Osteoblast (primary cell): ENCODE data around the gene TSPAN5. TPM values are rescaled to one million over a fixed set of nuclear protein-coding genes. Genes with fewer than 3 reads are reported as not detected.

ENCODE experiments used
- DNase-seq: peaks from one replicate; pipeline ENCODE4 v3.0.0; 2011; ENCODE audit warnings: low spot score, mixed read lengths; ENCODE audit not compliant: insufficient read length; ENCODE audit errors: missing footprints
- H2AFZ ChIP-seq: 2 replicates; pipeline ENCODE4 v1.6.0; 2011; ENCODE audit warnings: mild to moderate bottlenecking, low read length
- H3K27ac ChIP-seq: 2 replicates; pipeline ENCODE4 v1.5.1; 2011; ENCODE audit warnings: mild to moderate bottlenecking, low read depth, low read length, moderate library complexity
- H3K27me3 ChIP-seq: 2 replicates; pipeline ENCODE4 v1.6.0; 2012; ENCODE audit warnings: mild to moderate bottlenecking, control low read depth, inconsistent platforms, low read length, moderate library complexity; ENCODE audit not compliant: insufficient read depth
- H3K36me3 ChIP-seq: 2 replicates; pipeline ENCODE4 v1.5.1; 2011; ENCODE audit warnings: mild to moderate bottlenecking, low read length, control low read depth, moderate library complexity; ENCODE audit not compliant: insufficient read depth
- H3K4me1 ChIP-seq: 2 replicates; pipeline ENCODE4 v1.5.1; 2011; ENCODE audit warnings: mild to moderate bottlenecking, low read length, control low read depth, moderate library complexity; ENCODE audit not compliant: insufficient read depth
- H3K4me2 ChIP-seq: 2 replicates; pipeline ENCODE4 v1.6.0; 2011; ENCODE audit warnings: mild to moderate bottlenecking, low read length; ENCODE audit not compliant: insufficient read depth
- H3K4me3 ChIP-seq: fragments of 200-600 bp; sonication (generic); 3 replicates; pipeline ENCODE4 v1.5.1; 2012; ENCODE audit warnings: mild to moderate bottlenecking, low read length, inconsistent platforms; ENCODE audit not compliant: insufficient read depth
- H3K79me2 ChIP-seq: 2 replicates; pipeline ENCODE4 v1.6.0; 2012; ENCODE audit warnings: mild to moderate bottlenecking, low read length, control low read depth, inconsistent platforms; ENCODE audit not compliant: insufficient read depth
- H3K9me3 ChIP-seq: 2 replicates; pipeline ENCODE4 v1.5.1; 2011; ENCODE audit warnings: low read depth, low read length, control low read depth
- H4K20me1 ChIP-seq: 2 replicates; pipeline ENCODE4 v1.6.0; 2012; ENCODE audit warnings: mild to moderate bottlenecking, low read length, control low read depth; ENCODE audit not compliant: insufficient read depth
- total RNA-seq: library from RNA; depleted of rRNA; stranded (reverse); fragments of >200 nt; gene quantifications from 2 replicates; pipeline ENCODE4 v1.2.3, GENCODE V29; 2012
- TF ChIP-seq, protein P1 (sequence below): IDR thresholded peaks from 2 replicates; pipeline ENCODE4 v1.5.1; 2011; ENCODE audit warnings: mild to moderate bottlenecking, low read depth, low read length, moderate library complexity; ENCODE audit errors: extremely low read depth

The TSPAN5 gene
- total RNA-seq, 1 donor = 36.9 TPM

DNA sequence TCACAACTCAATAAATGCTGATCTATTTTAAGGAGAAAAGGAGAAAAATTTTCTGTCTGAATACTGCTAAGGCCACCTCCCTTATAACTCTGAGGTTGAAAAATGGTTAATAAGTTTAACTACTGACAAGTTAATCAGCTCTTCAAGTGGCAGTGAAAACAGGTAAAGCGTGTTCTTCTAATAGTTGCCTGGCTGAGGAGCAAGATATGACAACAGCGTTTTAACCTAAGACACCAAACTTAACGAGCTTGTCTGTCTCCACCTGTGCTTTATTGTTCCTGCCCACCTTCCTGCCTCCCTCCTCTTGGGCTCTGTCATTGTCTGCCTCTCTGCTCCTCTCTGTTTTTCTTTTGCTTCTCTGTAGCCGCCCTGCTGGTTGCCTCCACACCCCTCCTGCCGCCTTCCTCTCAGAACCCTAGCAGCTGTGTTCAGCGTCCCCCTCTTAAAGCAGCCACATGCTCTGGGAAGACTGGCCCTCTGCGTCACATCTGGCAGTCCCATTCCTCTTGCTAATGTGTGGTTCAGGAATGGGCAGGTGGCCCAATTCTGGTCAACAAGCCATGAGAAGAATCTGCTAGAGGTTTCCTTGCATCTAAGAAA, 4.3 kb upstream of the TSPAN5 start:
- H3K4me2 ChIP-seq = no peak overlapping the region
- no peaks in the 10 kb centered on the region for H3K9me3 ChIP-seq
- H2AFZ ChIP-seq = no peak overlapping the region
- no peaks in the 10 kb centered on the region for H3K27me3 ChIP-seq
- TF ChIP-seq, protein P1, sequence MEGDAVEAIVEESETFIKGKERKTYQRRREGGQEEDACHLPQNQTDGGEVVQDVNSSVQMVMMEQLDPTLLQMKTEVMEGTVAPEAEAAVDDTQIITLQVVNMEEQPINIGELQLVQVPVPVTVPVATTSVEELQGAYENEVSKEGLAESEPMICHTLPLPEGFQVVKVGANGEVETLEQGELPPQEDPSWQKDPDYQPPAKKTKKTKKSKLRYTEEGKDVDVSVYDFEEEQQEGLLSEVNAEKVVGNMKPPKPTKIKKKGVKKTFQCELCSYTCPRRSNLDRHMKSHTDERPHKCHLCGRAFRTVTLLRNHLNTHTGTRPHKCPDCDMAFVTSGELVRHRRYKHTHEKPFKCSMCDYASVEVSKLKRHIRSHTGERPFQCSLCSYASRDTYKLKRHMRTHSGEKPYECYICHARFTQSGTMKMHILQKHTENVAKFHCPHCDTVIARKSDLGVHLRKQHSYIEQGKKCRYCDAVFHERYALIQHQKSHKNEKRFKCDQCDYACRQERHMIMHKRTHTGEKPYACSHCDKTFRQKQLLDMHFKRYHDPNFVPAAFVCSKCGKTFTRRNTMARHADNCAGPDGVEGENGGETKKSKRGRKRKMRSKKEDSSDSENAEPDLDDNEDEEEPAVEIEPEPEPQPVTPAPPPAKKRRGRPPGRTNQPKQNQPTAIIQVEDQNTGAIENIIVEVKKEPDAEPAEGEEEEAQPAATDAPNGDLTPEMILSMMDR = no peak
- no peak overlapping the region for H3K27ac ChIP-seq
- H3K4me3 ChIP-seq = no peak overlapping the region
- H3K4me1 ChIP-seq = peaks cover 15% of the 10 kb centered on the region
- DNase-seq = no peak
- no peaks in the 10 kb centered on the region for H4K20me1 ChIP-seq
- peaks cover 5% of the 10 kb centered on the region for H3K79me2 ChIP-seq
- H3K36me3 ChIP-seq = no peaks in the 10 kb centered on the region

DNA sequence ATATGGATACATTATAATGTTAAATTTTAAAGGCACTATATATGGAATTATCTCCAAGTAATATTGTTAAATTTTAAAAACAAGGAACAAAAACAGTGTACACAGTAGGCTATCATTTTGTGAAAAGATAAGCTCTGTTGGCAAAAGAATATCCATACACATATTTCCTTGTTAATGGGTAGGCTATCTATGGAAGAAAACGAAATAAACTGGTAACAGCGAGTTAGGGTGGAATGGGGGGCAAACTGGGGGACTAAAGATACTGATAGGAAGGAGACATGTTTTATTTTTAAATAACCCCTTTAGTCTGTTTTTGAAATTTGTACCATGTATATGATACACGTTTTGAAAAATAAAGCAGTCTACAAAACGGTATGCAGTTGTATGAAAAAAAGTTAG, 3.6 kb upstream of the TSPAN5 start:
- Histone ChIP-seq H3K36me3 (no peaks in the 10 kb centered on the region), H4K20me1 (no peaks in the 10 kb centered on the region), H3K27me3 (no peaks in the 10 kb centered on the region), H3K4me2 (no peak overlapping the region), H3K79me2 (peaks cover 11% of the 10 kb centered on the region), H3K27ac (no peak overlapping the region), H3K9me3 (no peaks in the 10 kb centered on the region), H2AFZ (no peak overlapping the region), H3K4me3 (no peak overlapping the region), H3K4me1 (peaks cover 15% of the 10 kb centered on the region)
- no peak for DNase-seq
- TF ChIP-seq, protein P1 = no peak

DNA sequence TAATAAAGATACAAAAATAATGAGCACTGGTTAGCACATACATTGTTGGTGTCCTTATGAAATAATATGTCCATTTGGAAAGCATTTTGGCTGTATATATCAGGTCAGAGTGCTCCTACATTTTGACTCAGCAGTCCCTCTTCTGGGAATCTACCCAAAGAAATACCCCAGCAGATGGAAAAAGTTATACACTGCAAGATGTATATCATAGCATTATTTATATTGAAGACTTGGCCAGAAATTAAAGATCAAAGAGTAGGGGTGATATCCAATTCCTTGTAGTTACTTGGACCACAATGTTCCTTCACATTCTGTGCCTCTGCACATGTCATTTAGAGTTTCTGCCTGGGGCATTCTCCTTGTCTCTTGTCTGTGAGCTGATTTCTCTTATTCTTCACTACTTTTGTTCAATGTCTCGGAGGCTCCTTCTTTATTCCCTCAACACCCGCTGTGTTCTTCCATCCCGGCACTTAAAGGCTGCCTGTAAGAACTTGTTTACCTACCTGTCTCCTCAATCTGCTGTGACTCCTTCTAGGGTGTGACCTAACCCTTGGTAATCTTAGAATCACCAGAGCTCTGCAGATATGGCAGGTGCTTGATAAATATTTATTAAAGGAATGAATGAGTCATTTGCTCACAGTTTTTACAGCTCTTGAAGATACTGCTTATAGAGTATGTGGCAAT, 3.1 kb upstream of the TSPAN5 start:
- H3K27ac ChIP-seq = no peak overlapping the region
- DNase-seq = no peak

More for the DNA sequence above, 3.1 kb upstream of the TSPAN5 start:
- peaks cover 19% of the 10 kb centered on the region for H3K4me1 ChIP-seq
- H3K4me3 ChIP-seq = no peak overlapping the region
- H2AFZ ChIP-seq = no peak overlapping the region
- peaks cover 17% of the 10 kb centered on the region for H3K79me2 ChIP-seq
- no peaks in the 10 kb centered on the region for H3K27me3 ChIP-seq
- no peaks in the 10 kb centered on the region for H3K36me3 ChIP-seq
- H4K20me1 ChIP-seq = no peaks in the 10 kb centered on the region
- TF ChIP-seq, protein P1 = no peak
- no peaks in the 10 kb centered on the region for H3K9me3 ChIP-seq
- H3K4me2 ChIP-seq = no peak overlapping the region
